Liver (tissue), 9 donors: ENCODE data around the gene STK11IP. TPM values are rescaled to one million over a fixed set of nuclear protein-coding genes. Genes with fewer than 3 reads are reported as not detected.

Source experiments
- DNase-seq: peaks from one replicate; pipeline ENCODE4 v3.0.0-alpha.2; 2017; ENCODE audit warnings: low spot score
- H3K27ac ChIP-seq, 2 donors: one replicate each; pipeline ENCODE4 v1.7.0; 2013; ENCODE audit warnings: inconsistent platforms in 2 of 2, low read length in 2 of 2, control low read depth in 1 of 2, low read depth in 1 of 2, mild to moderate bottlenecking in 1 of 2
- H3K27me3 ChIP-seq, 4 donors: one replicate each; pipeline versions ENCODE4 v1.6.1 to v1.7.0; 2013; ENCODE audit warnings: low read length in 3 of 4, inconsistent platforms in 1 of 4, mild to moderate bottlenecking in 1 of 4, moderate library complexity in 1 of 4; ENCODE audit not compliant: control insufficient read depth in 4 of 4, insufficient read depth in 4 of 4
- H3K36me3 ChIP-seq, 4 donors: one replicate each; pipeline versions ENCODE4 v1.6.1 to v1.7.0; 2013; ENCODE audit warnings: low read length in 3 of 4, mild to moderate bottlenecking in 3 of 4, low read depth in 1 of 4, moderate library complexity in 1 of 4; ENCODE audit not compliant: control insufficient read depth in 4 of 4, insufficient read depth in 3 of 4
- H3K4me1 ChIP-seq, 4 donors: one replicate each; pipeline versions ENCODE4 v1.6.1 to v1.7.0; 2013; ENCODE audit warnings: low read length in 3 of 4, mild to moderate bottlenecking in 3 of 4, moderate library complexity in 1 of 4; ENCODE audit not compliant: control insufficient read depth in 4 of 4, insufficient read depth in 4 of 4
- H3K4me3 ChIP-seq, 3 donors: one replicate each; pipeline versions ENCODE4 v1.6.1 to v1.7.0; 2013; ENCODE audit warnings: low read length in 3 of 3, control low read depth in 1 of 3, low read depth in 1 of 3, mild to moderate bottlenecking in 1 of 3
- H3K9ac ChIP-seq, 2 donors: one replicate each; pipeline ENCODE4 v1.7.0; 2013; ENCODE audit warnings: low read length in 2 of 2, mild to moderate bottlenecking in 2 of 2, moderate library complexity in 2 of 2, control low read depth in 1 of 2, low read depth in 1 of 2
- H3K9me3 ChIP-seq, 4 donors: one replicate each; pipeline versions ENCODE4 v1.6.1 to v1.7.0; 2013; ENCODE audit warnings: low read length in 3 of 4; ENCODE audit not compliant: control insufficient read depth in 4 of 4
- CTCF ChIP-seq: fragments of 150-350 bp; IDR thresholded peaks from 2 replicates; pipeline ENCODE4 v1.5.1; 2017; ENCODE audit warnings: improper control_type of control experiment, low read depth, low read length; ENCODE audit not compliant: missing input control
- FOXA2 ChIP-seq: IDR thresholded peaks from 2 replicates; pipeline ENCODE4 v1.6.1; 2016; ENCODE audit warnings: antibody characterized with exemption
- HNF4A ChIP-seq, 2 donors: conservative IDR thresholded peaks; 2 replicates each; pipeline ENCODE4 v1.6.1; 2016; ENCODE audit warnings: antibody characterized with exemption in 2 of 2, mild to moderate bottlenecking in 2 of 2
- NR2F2 ChIP-seq: IDR thresholded peaks from 2 replicates; pipeline ENCODE4 v1.6.1; 2016; ENCODE audit warnings: antibody characterized with exemption
- RAD21 ChIP-seq, 2 donors: IDR thresholded peaks; 2 replicates each; pipeline ENCODE4 v1.6.1; 2016; ENCODE audit warnings: antibody characterized with exemption in 2 of 2, mild to moderate bottlenecking in 2 of 2
- ZBTB33 ChIP-seq: IDR thresholded peaks from 2 replicates; pipeline ENCODE4 v1.6.1; 2016; ENCODE audit warnings: antibody characterized with exemption
- WGBS: extraction: QIAGEN DNeasy Blood & Tissue Kit; methylation state at CpG from one replicate; pipeline ENCODE4 v1.1.7; 2013; 5-methylcytosine and 5-hydroxymethylcytosine counted together
- polyA plus RNA-seq, 2 donors: library from polyadenylated mRNA; stranded (reverse) in 1 of 2; unstranded in 1 of 2; fragments of 200-250 nt in 1 of 2; fragments of >200 nt in 1 of 2; fragmentation: Nextera tagmentation in 1 of 2; extraction: Ambion mirVana in 1 of 2; gene quantifications; one replicate each; pipeline versions ENCODE4 v1.2.1 to v1.2.3, GENCODE V29; 2013 to 2015
- total RNA-seq, 2 donors: library from RNA; depleted of rRNA; stranded (reverse); fragments of >200 nt; gene quantifications; one replicate each; pipeline ENCODE4 v1.2.3, GENCODE V29; 2014
- TF ChIP-seq, protein P1 (sequence below): IDR thresholded peaks from 2 replicates; pipeline ENCODE4 v1.6.1; 2016; ENCODE audit warnings: antibody characterized with exemption
- TF ChIP-seq, protein P2 (sequence below): IDR thresholded peaks from 2 replicates; pipeline ENCODE4 v1.6.1; 2016; ENCODE audit warnings: antibody characterized with exemption, mild to moderate bottlenecking
- TF ChIP-seq, protein P3 (sequence below): IDR thresholded peaks from 2 replicates; pipeline ENCODE4 v1.6.1; 2016; ENCODE audit warnings: antibody characterized with exemption
- donor health status: healthy.
- donor health status: healthy.
- donor health status: healthy.
- donor health status: healthy.
- donor health status: healthy.

Gene STK11IP
- total and polyA plus RNA-seq, 4 donors: 2.9 to 8.4 (median 6.4) TPM

DNA sequence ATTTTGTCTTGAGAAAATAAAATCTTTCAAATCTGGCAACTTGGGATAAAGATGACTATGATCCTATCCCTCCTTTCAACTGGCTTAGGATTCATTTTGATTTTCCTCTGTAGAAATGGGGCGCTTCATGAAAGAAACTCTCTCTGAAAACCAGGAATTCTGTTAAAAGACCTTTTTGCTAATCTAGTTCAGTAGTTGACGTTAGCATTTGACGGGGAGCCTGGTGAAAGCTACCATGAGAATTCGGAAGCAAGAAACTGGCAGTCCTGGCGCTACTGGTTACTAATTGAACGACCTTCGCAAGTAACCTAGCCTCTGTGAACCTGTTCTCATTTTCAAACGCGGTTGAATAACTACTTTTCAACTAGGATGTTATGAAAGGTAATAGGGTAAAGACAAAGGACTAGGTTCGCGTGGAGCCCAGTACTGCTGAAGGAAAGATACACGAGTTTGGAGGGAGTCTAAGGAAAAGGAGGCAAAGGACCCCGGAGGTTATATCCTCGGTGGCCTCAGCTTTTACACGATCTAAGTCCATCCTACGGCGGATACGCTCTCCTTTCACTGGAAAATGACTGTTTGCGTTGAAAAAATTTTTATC, 604 bp upstream of the STK11IP start:
- peak overlapping the region; percentile 66 to 94 (median 92) for H3K4me3 ChIP-seq
- H3K27ac ChIP-seq: peak overlapping the region; percentile 75 to 88
- no peak for DNase-seq
- no peaks in the 10 kb centered on the region for H3K9me3 ChIP-seq
- peaks cover 0 to 6% (median 2%) of the 10 kb centered on the region in 4 donors for H3K36me3 ChIP-seq
- peaks cover 0 to 9% (median 7%) of the 10 kb centered on the region in 4 donors for H3K4me1 ChIP-seq
- no peaks in the 10 kb centered on the region for H3K27me3 ChIP-seq
- no peak for TF ChIP-seq FOXA2
- TF ChIP-seq, protein P1, sequence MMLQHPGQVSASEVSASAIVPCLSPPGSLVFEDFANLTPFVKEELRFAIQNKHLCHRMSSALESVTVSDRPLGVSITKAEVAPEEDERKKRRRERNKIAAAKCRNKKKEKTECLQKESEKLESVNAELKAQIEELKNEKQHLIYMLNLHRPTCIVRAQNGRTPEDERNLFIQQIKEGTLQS: peak; percentile 18
- TF ChIP-seq RAD21 (IDR thresholded peaks at IDR 0.05): peak in 1 of 2 donors; percentile 0
- 8% methylated on average over 19 of the region's 19 CpGs for WGBS
- H3K9ac ChIP-seq: peak overlapping the region; percentile 86 to 92

- no peaks in the 10 kb centered on the region for H3K9me3 ChIP-seq
- no peak for DNase-seq
- peak overlapping the region; percentile 0 to 86 for H3K9ac ChIP-seq
- peaks cover 0 to 9% (median 7%) of the 10 kb centered on the region in 4 donors for H3K4me1 ChIP-seq
- peak overlapping the region; percentile 66 to 94 (median 92) for H3K4me3 ChIP-seq
- 28% methylated on average over 9 of the region's 9 CpGs for WGBS
- no peaks in the 10 kb centered on the region for H3K27me3 ChIP-seq
- peak in 1 of 2 donors; percentile 28 for TF ChIP-seq HNF4A (conservative IDR thresholded peaks at IDR 0.05)
- no peak for TF ChIP-seq CTCF
- TF ChIP-seq NR2F2: no peak
- TF ChIP-seq, protein P2, sequence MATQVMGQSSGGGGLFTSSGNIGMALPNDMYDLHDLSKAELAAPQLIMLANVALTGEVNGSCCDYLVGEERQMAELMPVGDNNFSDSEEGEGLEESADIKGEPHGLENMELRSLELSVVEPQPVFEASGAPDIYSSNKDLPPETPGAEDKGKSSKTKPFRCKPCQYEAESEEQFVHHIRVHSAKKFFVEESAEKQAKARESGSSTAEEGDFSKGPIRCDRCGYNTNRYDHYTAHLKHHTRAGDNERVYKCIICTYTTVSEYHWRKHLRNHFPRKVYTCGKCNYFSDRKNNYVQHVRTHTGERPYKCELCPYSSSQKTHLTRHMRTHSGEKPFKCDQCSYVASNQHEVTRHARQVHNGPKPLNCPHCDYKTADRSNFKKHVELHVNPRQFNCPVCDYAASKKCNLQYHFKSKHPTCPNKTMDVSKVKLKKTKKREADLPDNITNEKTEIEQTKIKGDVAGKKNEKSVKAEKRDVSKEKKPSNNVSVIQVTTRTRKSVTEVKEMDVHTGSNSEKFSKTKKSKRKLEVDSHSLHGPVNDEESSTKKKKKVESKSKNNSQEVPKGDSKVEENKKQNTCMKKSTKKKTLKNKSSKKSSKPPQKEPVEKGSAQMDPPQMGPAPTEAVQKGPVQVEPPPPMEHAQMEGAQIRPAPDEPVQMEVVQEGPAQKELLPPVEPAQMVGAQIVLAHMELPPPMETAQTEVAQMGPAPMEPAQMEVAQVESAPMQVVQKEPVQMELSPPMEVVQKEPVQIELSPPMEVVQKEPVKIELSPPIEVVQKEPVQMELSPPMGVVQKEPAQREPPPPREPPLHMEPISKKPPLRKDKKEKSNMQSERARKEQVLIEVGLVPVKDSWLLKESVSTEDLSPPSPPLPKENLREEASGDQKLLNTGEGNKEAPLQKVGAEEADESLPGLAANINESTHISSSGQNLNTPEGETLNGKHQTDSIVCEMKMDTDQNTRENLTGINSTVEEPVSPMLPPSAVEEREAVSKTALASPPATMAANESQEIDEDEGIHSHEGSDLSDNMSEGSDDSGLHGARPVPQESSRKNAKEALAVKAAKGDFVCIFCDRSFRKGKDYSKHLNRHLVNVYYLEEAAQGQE: no peak
- TF ChIP-seq, protein P3, sequence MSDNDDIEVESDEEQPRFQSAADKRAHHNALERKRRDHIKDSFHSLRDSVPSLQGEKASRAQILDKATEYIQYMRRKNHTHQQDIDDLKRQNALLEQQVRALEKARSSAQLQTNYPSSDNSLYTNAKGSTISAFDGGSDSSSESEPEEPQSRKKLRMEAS: no peak
- TF ChIP-seq ZBTB33: no peak
- peaks cover 0 to 12% (median 4%) of the 10 kb centered on the region in 4 donors for H3K36me3 ChIP-seq
- H3K27ac ChIP-seq: peak overlapping the region; percentile 75 to 88
These were observed 836 bp downstream of the STK11IP start for GRCh38 chr2:219598308-219599078.
